ENCODE results near the gene SLC1A2. TPM values are rescaled to one million over a fixed set of nuclear protein-coding genes. Genes with fewer than 3 reads are reported as not detected.

The SLC1A2 gene
- total and polyA plus RNA-seq, 7 experiments from 2014 or later, result 0.13 to 0.69 (median 0.24) TPM; not detected in 4

DNA sequence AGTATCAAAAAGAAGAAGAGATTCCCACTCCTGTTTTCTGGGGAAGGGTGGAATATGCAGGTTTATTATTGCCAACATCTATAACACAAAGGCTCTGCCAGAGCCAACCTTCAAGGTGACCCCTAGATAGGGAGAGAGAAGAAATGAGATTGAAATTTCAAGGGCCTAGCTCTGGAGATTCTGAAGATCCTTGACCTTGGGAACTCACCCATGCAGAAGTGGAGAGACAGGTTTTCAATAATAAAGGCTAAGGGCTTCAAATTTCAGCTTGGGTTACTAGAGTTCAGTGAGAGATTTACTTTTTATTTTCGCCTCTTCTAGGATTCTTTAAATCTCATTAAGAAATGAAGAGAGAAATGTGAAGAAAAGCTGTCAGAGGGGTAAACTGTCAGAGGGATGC, 182.0 kb downstream of the SLC1A2 start:
- no peak overlapping the region for H3K27ac ChIP-seq (ENCODE audit: low read depth, low read length)
- Mint-ChIP-seq H3K4me1 (peaks cover 50 to 93% (median 78%) of the 10 kb centered on the region in 7 donors), H3K27me3 (peaks cover 0 to 9% (median 0%) of the 10 kb centered on the region in 5 donors), H3K27ac (peak overlapping the region in 6 of 9 donors; percentile 35 to 90 (median 84)), H3K4me3 (peak overlapping the region in 3 of 10 donors; percentile 62 to 65 (median 64)), H3K9me3 (peaks cover 4 to 38% (median 20%) of the 10 kb centered on the region in 11 donors), H3K36me3 (peaks cover 3 to 45% (median 20%) of the 10 kb centered on the region in 5 donors)
- POLR2A ChIA-PET, result interaction anchor here (0.9 to 2.2 kb wide), 4 partner anchors 9 to 88 kb away, joined by 3 to 12 read pairs (median 6); no protein-coding TSS in a partner anchor
- no peaks in the 10 kb centered on the region for H3K36me3 ChIP-seq (ENCODE audit: control insufficient read depth in 2 of 3, insufficient read depth in 3 of 3, low read length in 3 of 3)
- H3K4me1 ChIP-seq (ENCODE audit: control insufficient read depth in 2 of 2, insufficient read depth in 2 of 2, low read length in 2 of 2), result peaks cover 33 to 38% of the 10 kb centered on the region in 2 donors
- no peak for ATAC-seq
- DNase-seq, result no peak
- no peak overlapping the region for H3K4me3 ChIP-seq (ENCODE audit: low read length)
- H3K27me3 ChIP-seq (ENCODE audit: control insufficient read depth in 2 of 2, insufficient read depth in 2 of 2, low read length in 2 of 2), result no peaks in the 10 kb centered on the region
- H3K9me3 ChIP-seq (ENCODE audit: control insufficient read depth in 2 of 3, low read length in 3 of 3), result peaks cover 0 to 8% (median 0%) of the 10 kb centered on the region in 3 experiments
- intact Hi-C loops (cut with micrococcal nuclease), result loop anchor here (2.0 to 10.0 kb wide), 9 partner anchors 21 to 247 kb away; partner anchors contain the start of gene CD44 (in 1 of the 2)
- CTCF ChIA-PET, result interaction anchor here (0.7 to 1.9 kb wide), 8 partner anchors 10 to 312 kb away, joined by 3 to 8 read pairs (median 3); no protein-coding TSS in a partner anchor

DNA sequence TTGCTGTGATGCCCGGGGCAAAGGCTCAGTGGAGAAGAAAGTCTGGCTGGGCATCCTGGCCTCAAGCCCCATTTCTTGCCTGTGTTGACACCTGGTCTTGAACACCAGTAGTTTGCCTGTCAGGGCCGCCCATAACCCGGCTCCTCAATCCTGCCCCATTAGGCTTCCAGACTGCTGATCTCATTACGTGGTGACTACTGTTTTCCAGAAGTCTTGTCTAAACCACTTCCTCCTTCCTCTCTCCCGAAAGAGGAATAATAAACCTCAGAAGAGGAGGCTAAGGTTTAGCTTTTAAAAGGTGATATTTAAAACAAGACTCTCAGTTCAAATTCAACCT, 182.7 kb downstream of the SLC1A2 start:
- no peak overlapping the region for H3K27ac ChIP-seq (ENCODE audit: low read depth, low read length)
- H3K36me3 ChIP-seq (ENCODE audit: control insufficient read depth in 2 of 3, insufficient read depth in 3 of 3, low read length in 3 of 3), result peaks cover 0 to 2% (median 0%) of the 10 kb centered on the region in 3 experiments
- Mint-ChIP-seq H3K27me3 (peaks cover 0 to 9% (median 0%) of the 10 kb centered on the region in 5 donors), H3K4me1 (peaks cover 46 to 88% (median 74%) of the 10 kb centered on the region in 7 donors), H3K36me3 (peaks cover 8 to 48% (median 25%) of the 10 kb centered on the region in 5 donors), H3K4me3 (peak overlapping the region in 8 of 10 donors; percentile 22 to 75 (median 63)), H3K9me3 (peaks cover 4 to 44% (median 20%) of the 10 kb centered on the region in 11 donors), H3K27ac (peak overlapping the region; percentile 75 to 94 (median 84))
- H3K9me3 ChIP-seq (ENCODE audit: control insufficient read depth in 2 of 3, low read length in 3 of 3), result peaks cover 0 to 8% (median 0%) of the 10 kb centered on the region in 3 experiments
- intact Hi-C loops (cut with micrococcal nuclease), result loop anchor here (1.0 to 10.0 kb wide), 13 partner anchors 11 to 248 kb away; partner anchors contain the start of gene CD44 (in 1 of the 2)
- CTCF ChIA-PET, result interaction anchor here (0.6 to 1.9 kb wide), 4 partner anchors 69 to 297 kb away, joined by 3 to 7 read pairs (median 4); no protein-coding TSS in a partner anchor
- peak overlapping the region; percentile 3 for H3K4me3 ChIP-seq (ENCODE audit: low read length)
- POLR2A ChIA-PET, result interaction anchor here (0.6 to 3.0 kb wide), 9 partner anchors 9 to 237 kb away, joined by 3 to 16 read pairs (median 6); partner anchors contain the start of gene CD44
- ATAC-seq (no peak), DNase-seq (no peak)
- no peaks in the 10 kb centered on the region for H3K27me3 ChIP-seq (ENCODE audit: control insufficient read depth in 2 of 2, insufficient read depth in 2 of 2, low read length in 2 of 2)
- peaks cover 27 to 36% of the 10 kb centered on the region in 2 donors for H3K4me1 ChIP-seq (ENCODE audit: control insufficient read depth in 2 of 2, insufficient read depth in 2 of 2, low read length in 2 of 2)

DNA sequence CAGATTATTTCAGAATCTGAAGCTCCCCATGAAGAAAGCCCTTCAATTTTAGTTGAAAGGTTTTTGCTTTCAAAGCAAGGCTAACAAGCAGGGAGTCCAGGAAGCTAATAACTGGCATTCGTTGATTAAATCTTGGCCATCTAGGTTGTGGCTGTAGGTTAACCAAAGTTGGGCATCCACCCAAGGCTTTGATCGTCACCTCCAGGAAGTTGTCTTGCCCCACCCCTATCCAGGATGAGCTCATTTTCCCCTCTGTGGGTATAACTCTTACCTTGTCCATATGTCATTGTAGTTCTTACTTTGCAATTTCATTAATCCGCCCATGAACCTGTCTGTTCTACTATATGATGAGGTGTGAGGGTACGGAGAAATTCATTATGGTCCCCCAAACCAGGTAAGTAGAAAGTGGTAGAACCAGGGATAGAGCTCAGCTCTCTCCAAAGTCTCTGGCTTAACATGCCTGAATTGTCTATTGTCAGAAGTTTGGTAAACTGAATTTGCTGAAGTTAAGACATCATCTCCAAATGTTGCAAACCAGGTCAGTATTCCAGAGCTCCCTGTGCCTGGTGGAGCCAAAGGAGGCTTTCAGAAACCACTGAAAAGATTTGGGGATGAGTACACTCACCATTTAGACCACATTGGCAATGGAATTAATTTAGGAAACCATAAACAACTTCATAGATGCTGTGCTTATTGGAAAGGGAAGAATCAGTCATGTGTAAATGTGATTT, 183.3 kb downstream of the SLC1A2 start:
- peaks cover 42 to 84% (median 70%) of the 10 kb centered on the region in 7 donors for H3K4me1 Mint-ChIP-seq
- intact Hi-C loops (cut with micrococcal nuclease), result loop anchor here (1.0 to 10.0 kb wide), 13 partner anchors 11 to 249 kb away; partner anchors contain the start of gene CD44 (in 1 of the 2)
- peak overlapping the region; percentile 3 for H3K4me3 ChIP-seq (ENCODE audit: low read length)
- peak overlapping the region; percentile 15 for H3K27ac ChIP-seq (ENCODE audit: low read depth, low read length)
- H3K27me3 ChIP-seq (ENCODE audit: control insufficient read depth in 2 of 2, insufficient read depth in 2 of 2, low read length in 2 of 2), result no peaks in the 10 kb centered on the region
- peaks cover 4 to 47% (median 23%) of the 10 kb centered on the region in 11 donors for H3K9me3 Mint-ChIP-seq
- peaks cover 0 to 7% (median 0%) of the 10 kb centered on the region in 3 experiments for H3K36me3 ChIP-seq (ENCODE audit: control insufficient read depth in 2 of 3, insufficient read depth in 3 of 3, low read length in 3 of 3)
- H3K4me1 ChIP-seq (ENCODE audit: control insufficient read depth in 2 of 2, insufficient read depth in 2 of 2, low read length in 2 of 2), result peaks cover 27 to 36% of the 10 kb centered on the region in 2 donors
- ChIA-PET POLR2A (interaction anchor here (0.6 to 3.0 kb wide), 15 partner anchors 9 to 237 kb away, joined by 3 to 16 read pairs (median 4); partner anchors contain the start of gene CD44), CTCF (interaction anchor here (0.6 to 1.9 kb wide), 5 partner anchors 69 to 296 kb away, joined by 3 to 7 read pairs (median 3); partner anchors contain the start of gene CD44)
- ATAC-seq (peak; percentile 84), DNase-seq (peak in 8 of 9 donors; percentile 31 to 71 (median 56))
- H3K27ac Mint-ChIP-seq, result peak overlapping the region; percentile 75 to 94 (median 84)
- peaks cover 0 to 9% (median 0%) of the 10 kb centered on the region in 5 donors for H3K27me3 Mint-ChIP-seq
- H3K9me3 ChIP-seq (ENCODE audit: control insufficient read depth in 2 of 3, low read length in 3 of 3), result peaks cover 0 to 8% (median 0%) of the 10 kb centered on the region in 3 experiments
- H3K36me3 Mint-ChIP-seq, result peaks cover 10 to 51% (median 30%) of the 10 kb centered on the region in 5 donors
- H3K4me3 Mint-ChIP-seq, result peak overlapping the region; percentile 22 to 76 (median 63)

DNA sequence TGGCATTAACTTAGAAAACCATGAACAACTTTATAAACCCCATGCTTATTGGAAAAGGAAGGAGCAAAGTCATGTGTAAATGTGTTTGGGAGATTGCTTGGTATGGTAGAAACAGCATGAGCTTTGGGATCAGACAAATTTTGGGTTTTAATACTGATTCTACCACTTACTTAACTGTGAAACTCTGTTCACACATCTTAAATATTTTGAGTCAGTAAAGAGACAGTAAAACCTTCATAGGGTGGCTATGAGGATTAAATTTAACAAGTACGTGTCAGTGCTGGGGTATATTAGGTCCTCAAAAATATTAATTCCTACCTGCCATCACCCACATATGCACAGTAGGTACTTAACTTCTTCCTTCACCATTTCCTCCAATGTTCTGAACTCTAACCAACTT, 183.9 kb downstream of the SLC1A2 start:
- peak overlapping the region; percentile 75 to 94 (median 84) for H3K27ac Mint-ChIP-seq

DNA sequence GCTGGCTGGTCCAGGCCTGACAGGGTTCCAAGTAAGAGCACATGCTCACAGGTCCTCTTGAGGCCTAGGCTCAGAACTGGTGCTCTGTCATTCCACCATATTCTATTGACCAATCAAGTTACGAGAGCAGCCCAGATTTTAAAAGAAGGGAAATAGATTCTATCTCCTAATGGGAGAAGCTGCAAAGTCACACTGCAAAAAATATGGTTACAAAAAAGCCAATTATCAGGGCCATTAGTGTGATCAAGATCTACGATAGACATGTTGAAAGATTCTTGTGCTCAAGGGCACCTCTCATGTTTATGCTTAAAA, 184.2 kb downstream of the SLC1A2 start:
- Histone ChIP-seq H3K4me3 (ENCODE audit: low read length) (no peak overlapping the region), H3K27ac (ENCODE audit: low read depth, low read length) (no peak overlapping the region), H3K27me3 (ENCODE audit: control insufficient read depth in 2 of 2, insufficient read depth in 2 of 2, low read length in 2 of 2) (no peaks in the 10 kb centered on the region), H3K9me3 (ENCODE audit: control insufficient read depth in 2 of 3, low read length in 3 of 3) (peaks cover 0 to 8% (median 0%) of the 10 kb centered on the region in 3 experiments), H3K36me3 (ENCODE audit: control insufficient read depth in 2 of 3, insufficient read depth in 3 of 3, low read length in 3 of 3) (peaks cover 1 to 17% (median 7%) of the 10 kb centered on the region in 3 experiments), H3K4me1 (ENCODE audit: control insufficient read depth in 2 of 2, insufficient read depth in 2 of 2, low read length in 2 of 2) (peaks cover 27 to 36% of the 10 kb centered on the region in 2 donors)
- H3K27ac Mint-ChIP-seq, result peak overlapping the region; percentile 75 to 94 (median 84)
- H3K9me3 Mint-ChIP-seq, result peaks cover 4 to 47% (median 23%) of the 10 kb centered on the region in 11 donors
- ATAC-seq, result no peak
- no peak for DNase-seq
- H3K27me3 Mint-ChIP-seq, result peaks cover 0 to 6% (median 0%) of the 10 kb centered on the region in 5 donors
- H3K36me3 Mint-ChIP-seq, result peaks cover 19 to 60% (median 40%) of the 10 kb centered on the region in 5 donors
- intact Hi-C loops (cut with micrococcal nuclease), result loop anchor here (2.0 to 10.0 kb wide), 6 partner anchors 18 to 250 kb away; no protein-coding TSS in a partner anchor
- ChIA-PET POLR2A (interaction anchor here (0.6 to 3.0 kb wide), 11 partner anchors 10 to 317 kb away, joined by 3 to 16 read pairs (median 4); no protein-coding TSS in a partner anchor), CTCF (interaction anchor here (1.2 kb wide), 1 partner anchor 96 kb away, joined by 3 read pairs; the partner anchor contains the start of gene CD44)
- H3K4me1 Mint-ChIP-seq, result peaks cover 42 to 87% (median 65%) of the 10 kb centered on the region in 7 donors
- H3K4me3 Mint-ChIP-seq, result peak overlapping the region in 7 of 10 donors; percentile 1 to 65 (median 27)

More for the DNA sequence above, 183.9 kb downstream of the SLC1A2 start:
- H3K27me3 ChIP-seq (ENCODE audit: control insufficient read depth in 2 of 2, insufficient read depth in 2 of 2, low read length in 2 of 2), result no peaks in the 10 kb centered on the region
- H3K27ac ChIP-seq (ENCODE audit: low read depth, low read length), result peak overlapping the region; percentile 15
- Mint-ChIP-seq H3K9me3 (peaks cover 4 to 47% (median 23%) of the 10 kb centered on the region in 11 donors), H3K4me3 (peak overlapping the region in 9 of 10 donors; percentile 22 to 76 (median 64)), H3K4me1 (peaks cover 40 to 85% (median 65%) of the 10 kb centered on the region in 7 donors), H3K36me3 (peaks cover 16 to 56% (median 36%) of the 10 kb centered on the region in 5 donors), H3K27me3 (peaks cover 0 to 9% (median 0%) of the 10 kb centered on the region in 5 donors)
- no peak for DNase-seq
- peak; percentile 9 for ATAC-seq
- ChIA-PET POLR2A (interaction anchor here (0.6 to 3.0 kb wide), 13 partner anchors 10 to 236 kb away, joined by 3 to 16 read pairs (median 4); partner anchors contain the start of gene CD44), CTCF (interaction anchor here (1.2 to 1.9 kb wide), 3 partner anchors 70 to 156 kb away, joined by 3 to 7 read pairs (median 6); partner anchors contain the start of gene CD44)
- intact Hi-C loops (cut with micrococcal nuclease), result loop anchor here (2.0 to 10.0 kb wide), 6 partner anchors 19 to 249 kb away; no protein-coding TSS in a partner anchor
- peaks cover 0 to 8% (median 0%) of the 10 kb centered on the region in 3 experiments for H3K9me3 ChIP-seq (ENCODE audit: control insufficient read depth in 2 of 3, low read length in 3 of 3)
- peaks cover 27 to 36% of the 10 kb centered on the region in 2 donors for H3K4me1 ChIP-seq (ENCODE audit: control insufficient read depth in 2 of 2, insufficient read depth in 2 of 2, low read length in 2 of 2)
- no peak overlapping the region for H3K4me3 ChIP-seq (ENCODE audit: low read length)
- H3K36me3 ChIP-seq (ENCODE audit: control insufficient read depth in 2 of 3, insufficient read depth in 3 of 3, low read length in 3 of 3), result peaks cover 0 to 13% (median 3%) of the 10 kb centered on the region in 3 experiments
